Transverse colon (tissue), 4 donors: ENCODE results near the gene PP2D1. TPM values are rescaled to one million over a fixed set of nuclear protein-coding genes. Genes with fewer than 3 reads are reported as not detected.
"Not testable (repeated sequence)": the region's sequence is repeated elsewhere in the genome, so short reads cannot be mapped to it uniquely, and the experiment has no call there.

Experiments
- DNase-seq: peaks from one replicate; pipeline ENCODE4 v3.0.0-alpha.2; 2019
- H3K27ac ChIP-seq, 4 donors: fragments of 200-600 bp; sonication (generic); 2 replicates each; pipeline ENCODE4 v1.5.1; 2016 to 2018; ENCODE audit warnings: inconsistent platforms in 4 of 4
- H3K27me3 ChIP-seq: fragments of 200-600 bp; sonication (generic); 2 replicates; pipeline ENCODE4 v1.5.1; 2017; ENCODE audit warnings: inconsistent platforms
- H3K36me3 ChIP-seq, 4 donors: fragments of 200-600 bp; sonication (generic); 2 replicates each; pipeline ENCODE4 v1.5.1; 2017 to 2019; ENCODE audit warnings: inconsistent platforms in 4 of 4
- H3K4me1 ChIP-seq, 4 donors: fragments of 200-600 bp; sonication (generic); 2 replicates each; pipeline ENCODE4 v1.5.1; 2017 to 2020; ENCODE audit warnings: inconsistent platforms in 4 of 4
- H3K4me3 ChIP-seq, 4 donors: fragments of 200-600 bp; sonication (generic); 1 replicate in 1 of 4; 2 replicates in 3 of 4; pipeline versions ENCODE4 v1.5.1 to v1.6.1; 2017 to 2019; ENCODE audit warnings: inconsistent platforms in 4 of 4
- H3K9me3 ChIP-seq, 2 donors: fragments of 200-600 bp; sonication (generic); 2 replicates each; pipeline ENCODE4 v1.5.1; 2017 to 2019; ENCODE audit warnings: inconsistent platforms in 2 of 2
- CTCF ChIP-seq, 5 experiments: fragments of 200-600 bp in 3 of 5; fragments of 450-650 bp in 2 of 5; sonication (generic) in 3 of 5; IDR thresholded peaks; 1 replicate in 2 of 5; 2 replicates in 3 of 5; pipeline ENCODE4 v1.5.1; 2016 to 2017; ENCODE audit warnings: antibody characterized with exemption in 5 of 5, inconsistent platforms in 3 of 5, mild to moderate bottlenecking in 2 of 5, moderate library complexity in 1 of 5
- EP300 ChIP-seq: sonication (generic); formaldehyde crosslinking; IDR thresholded peaks from one replicate; pipeline ENCODE4 v1.6.1; 2017; ENCODE audit warnings: antibody characterized with exemption, low read depth
- POLR2A ChIP-seq: fragments of 450-650 bp; IDR thresholded peaks from one replicate; pipeline ENCODE4 v1.6.1; 2016; ENCODE audit warnings: antibody characterized with exemption, mild to moderate bottlenecking, moderate library complexity
- POLR2AphosphoS5 ChIP-seq, 3 donors: sonication (generic); formaldehyde crosslinking; IDR thresholded peaks; one replicate each; pipeline ENCODE4 v1.6.1; 2016; ENCODE audit warnings: antibody characterized with exemption in 3 of 3
- WGBS, 2 donors: methylation state at CpG; one replicate each; pipeline ENCODE4 v1.1.5; 2018; ENCODE audit warnings: low coverage in 1 of 2; 5-methylcytosine and 5-hydroxymethylcytosine counted together
- in situ Hi-C, 4 donors: fragments of 200-750 bp; cut with MboI; loops; one replicate each; pipeline versions ENCODE4 v1.15.0 to v1.15.1; 2017; ENCODE audit warnings: low sequenced_read_pairs in 3 of 4, low pct_ligation_motif_present in 1 of 4, low pct_unique_long_range_greater_than_20kb in 1 of 4
- intact Hi-C: fragments of 100-400 bp; cut with DNase I; formaldehyde crosslinking; loops from one replicate; pipeline ENCODE4 v1.15.1; 2023; ENCODE audit warnings: low total_unique reads
- total RNA-seq, 4 donors: library from RNA; depleted of rRNA; stranded (reverse); fragments of >200 nt; gene quantifications; one replicate each; pipeline ENCODE4 v1.1.0, GENCODE V29; 2016

Gene PP2D1
- total RNA-seq, 4 donors from 2014 or later, result not detected

DNA sequence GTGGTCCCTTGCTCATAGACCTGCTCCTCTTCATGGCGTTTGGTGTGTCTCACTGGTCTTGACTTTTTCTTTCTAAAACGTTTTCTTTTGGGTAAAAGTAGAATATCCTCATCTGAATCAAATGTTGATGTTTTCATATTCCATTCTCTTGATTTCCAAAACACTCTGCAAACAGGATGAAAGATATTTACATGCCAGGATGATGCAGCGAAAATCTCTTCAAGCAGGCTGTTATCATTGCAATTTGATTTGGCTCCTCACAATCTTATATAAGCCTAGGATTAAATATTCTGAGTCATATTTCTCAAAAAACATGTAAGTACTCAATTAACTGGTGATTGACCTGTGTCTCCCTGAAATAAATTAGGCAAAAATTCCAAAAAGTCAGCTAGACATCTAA lies 10.1 kb downstream of the PP2D1 start:
- H3K36me3 ChIP-seq, result no peaks in the 10 kb centered on the region
- no peaks in the 10 kb centered on the region for H3K9me3 ChIP-seq
- intact Hi-C loops (no loop called here), in situ Hi-C loops (no loop called here)
- H3K27ac ChIP-seq, result no peak overlapping the region
- no peaks in the 10 kb centered on the region for H3K4me1 ChIP-seq
- no peaks in the 10 kb centered on the region for H3K27me3 ChIP-seq
- no peak overlapping the region for H3K4me3 ChIP-seq
- TF ChIP-seq POLR2AphosphoS5 (IDR thresholded peaks at IDR 0.05) (no peak), EP300 (no peak), POLR2A (no peak), CTCF (IDR thresholded peaks at IDR 0.05) (no peak)
- 72 to 77% methylated on average over 3 of the region's 3 CpGs for WGBS, 2 donors
- no peak for DNase-seq

- H3K27ac ChIP-seq, result no peak overlapping the region
- in situ Hi-C loops, result no loop called here
- intact Hi-C loops, result no loop called here
- no peak for TF ChIP-seq POLR2A
- no peak for TF ChIP-seq EP300
- TF ChIP-seq POLR2AphosphoS5 (IDR thresholded peaks at IDR 0.05), result no peak
- TF ChIP-seq CTCF (IDR thresholded peaks at IDR 0.05), result no peak
- 69 to 91% methylated on average over 2 to 4 of the region's 4 CpGs for WGBS, 2 donors
- H3K27me3 ChIP-seq, result no peaks in the 10 kb centered on the region
- no peaks in the 10 kb centered on the region for H3K4me1 ChIP-seq
- no peak for DNase-seq
- no peaks in the 10 kb centered on the region for H3K36me3 ChIP-seq
- no peak overlapping the region for H3K4me3 ChIP-seq
- no peaks in the 10 kb centered on the region for H3K9me3 ChIP-seq
Observed at GRCh38 chr3:19997502-19997901, 14.6 kb downstream of the PP2D1 start.

DNA sequence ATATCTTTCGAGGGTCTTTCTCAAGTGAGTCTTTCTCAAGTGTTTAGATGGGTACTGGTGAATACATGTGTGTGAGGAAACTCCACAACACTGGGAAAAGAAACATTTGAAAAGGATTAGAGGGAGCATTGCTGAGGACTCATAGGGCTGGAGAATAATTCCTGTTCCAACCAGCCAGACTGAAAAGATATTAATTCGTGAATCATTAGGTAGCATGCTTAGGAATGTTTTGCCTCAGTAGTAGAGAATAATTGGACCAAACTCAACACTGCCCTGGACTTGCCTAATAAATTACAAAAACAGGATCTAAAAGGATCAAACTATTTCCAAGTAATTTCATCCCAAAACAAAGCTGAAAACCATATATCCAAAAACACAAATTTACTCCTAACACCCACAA lies 17.3 kb downstream of the PP2D1 start:
- H3K27ac ChIP-seq, result no peak overlapping the region
- no peaks in the 10 kb centered on the region for H3K4me1 ChIP-seq
- H3K4me3 ChIP-seq, result no peak overlapping the region
- WGBS, 2 donors, result 83 to 100% methylated on average over 1 to 2 of the region's 2 CpGs
- no peaks in the 10 kb centered on the region for H3K27me3 ChIP-seq
- H3K9me3 ChIP-seq, result no peaks in the 10 kb centered on the region
- TF ChIP-seq CTCF (IDR thresholded peaks at IDR 0.05) (no peak), POLR2AphosphoS5 (IDR thresholded peaks at IDR 0.05) (no peak), EP300 (no peak), POLR2A (no peak)
- DNase-seq, result no peak
- intact Hi-C loops (no loop called here), in situ Hi-C loops (no loop called here)
- no peaks in the 10 kb centered on the region for H3K36me3 ChIP-seq

DNA sequence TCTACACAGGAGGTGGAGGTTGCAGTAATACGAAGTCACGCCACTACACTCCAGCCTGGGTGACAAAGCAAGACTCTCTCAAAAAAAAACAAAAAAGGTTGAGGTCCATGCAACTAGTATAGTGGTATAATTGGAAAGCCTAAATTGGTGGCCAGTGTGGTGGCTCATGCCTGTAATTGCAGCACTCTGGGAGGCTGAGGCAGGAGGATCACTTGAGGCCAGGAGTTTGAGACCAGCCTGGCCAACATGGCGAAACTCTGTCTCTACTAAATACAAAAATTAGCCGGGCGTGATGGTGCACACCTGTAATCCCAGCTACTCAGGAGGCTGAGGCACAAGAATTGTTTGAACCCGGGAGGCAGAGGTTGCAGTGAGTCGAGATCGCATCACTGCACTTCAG lies 23.2 kb downstream of the PP2D1 start:
- H3K36me3 ChIP-seq, DNase-seq, intact Hi-C loops, H3K27me3 ChIP-seq, H3K27ac ChIP-seq, in situ Hi-C loops, H3K4me3 ChIP-seq, H3K4me1 ChIP-seq, H3K9me3 ChIP-seq: not testable (repeated sequence)
- WGBS, 2 donors, result 94 to 100% methylated on average over 3 to 8 of the region's 8 CpGs

- Histone ChIP-seq H3K27me3 (no peaks in the 10 kb centered on the region), H3K27ac (no peak overlapping the region), H3K9me3 (no peaks in the 10 kb centered on the region), H3K4me3 (no peak overlapping the region), H3K36me3 (peaks cover 0 to 31% (median 12%) of the 10 kb centered on the region in 4 donors), H3K4me1 (peaks cover 0 to 2% (median 0%) of the 10 kb centered on the region in 4 donors)
- in situ Hi-C loops, result no loop called here
- DNase-seq, result no peak
- intact Hi-C loops, result no loop called here
- 47 to 53% methylated on average over 3 of the region's 3 CpGs for WGBS, 2 donors
- TF ChIP-seq EP300 (no peak), CTCF (IDR thresholded peaks at IDR 0.05) (no peak), POLR2AphosphoS5 (IDR thresholded peaks at IDR 0.05) (no peak), POLR2A (no peak)
Observed at GRCh38 chr3:19972054-19972453, 40.0 kb downstream of the PP2D1 start.
